ENCODE results near the gene FAM171A2.

DNA sequence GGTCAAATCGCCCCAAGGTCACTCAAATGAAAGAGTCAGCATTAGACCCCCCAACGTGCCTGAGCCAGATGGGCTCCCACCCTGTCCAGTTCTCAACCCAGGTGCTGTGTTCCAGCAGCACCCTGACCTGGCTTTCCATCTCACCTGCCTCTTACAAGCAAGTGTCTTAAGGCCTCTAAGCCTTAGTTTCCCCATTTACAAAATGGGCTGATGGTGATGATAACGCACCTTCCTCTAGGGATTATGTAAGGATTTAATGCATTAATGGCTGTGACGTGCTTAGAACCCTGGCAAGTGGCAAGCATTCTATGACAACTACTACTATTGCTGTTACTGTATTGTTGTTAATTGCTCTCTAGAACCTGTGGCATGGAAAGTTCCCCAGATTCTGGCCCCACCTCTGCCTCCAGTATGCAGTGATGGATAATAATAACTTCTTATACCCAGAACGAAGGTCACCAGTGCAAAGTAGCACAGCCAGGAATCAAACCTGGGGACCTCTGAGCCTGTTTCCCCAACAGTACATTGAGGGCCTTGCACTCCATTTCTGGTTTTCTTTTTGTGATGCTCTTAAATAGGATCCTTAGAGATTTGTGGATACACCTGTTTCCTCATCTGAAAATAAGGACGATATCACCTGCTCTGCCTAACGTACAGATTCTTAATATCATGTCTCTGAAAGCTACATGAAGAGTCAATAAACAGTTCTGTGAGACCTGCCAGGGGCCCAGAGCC lies 35.8 kb downstream of the FAM171A2 start:
- TF ChIP-seq, protein P1, sequence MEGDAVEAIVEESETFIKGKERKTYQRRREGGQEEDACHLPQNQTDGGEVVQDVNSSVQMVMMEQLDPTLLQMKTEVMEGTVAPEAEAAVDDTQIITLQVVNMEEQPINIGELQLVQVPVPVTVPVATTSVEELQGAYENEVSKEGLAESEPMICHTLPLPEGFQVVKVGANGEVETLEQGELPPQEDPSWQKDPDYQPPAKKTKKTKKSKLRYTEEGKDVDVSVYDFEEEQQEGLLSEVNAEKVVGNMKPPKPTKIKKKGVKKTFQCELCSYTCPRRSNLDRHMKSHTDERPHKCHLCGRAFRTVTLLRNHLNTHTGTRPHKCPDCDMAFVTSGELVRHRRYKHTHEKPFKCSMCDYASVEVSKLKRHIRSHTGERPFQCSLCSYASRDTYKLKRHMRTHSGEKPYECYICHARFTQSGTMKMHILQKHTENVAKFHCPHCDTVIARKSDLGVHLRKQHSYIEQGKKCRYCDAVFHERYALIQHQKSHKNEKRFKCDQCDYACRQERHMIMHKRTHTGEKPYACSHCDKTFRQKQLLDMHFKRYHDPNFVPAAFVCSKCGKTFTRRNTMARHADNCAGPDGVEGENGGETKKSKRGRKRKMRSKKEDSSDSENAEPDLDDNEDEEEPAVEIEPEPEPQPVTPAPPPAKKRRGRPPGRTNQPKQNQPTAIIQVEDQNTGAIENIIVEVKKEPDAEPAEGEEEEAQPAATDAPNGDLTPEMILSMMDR (conservative IDR thresholded peaks at IDR 0.05 in 1 of 2, IDR thresholded peaks at IDR 0.05 in 1 of 2; ENCODE audit: low read depth in 1 of 2, low read length in 2 of 2) = no peak
- no peak for TF ChIP-seq EZH2 (IDR thresholded peaks at IDR 0.05; ENCODE audit: low read length, missing control alignments)

All from fibroblast of lung (primary cell).